ENCODE data around the gene PCYT1A.
"Not testable (repeated sequence)": the region's sequence is repeated elsewhere in the genome, so short reads cannot be mapped to it uniquely, and the experiment has no call there.

PCYT1A gene

DNA sequence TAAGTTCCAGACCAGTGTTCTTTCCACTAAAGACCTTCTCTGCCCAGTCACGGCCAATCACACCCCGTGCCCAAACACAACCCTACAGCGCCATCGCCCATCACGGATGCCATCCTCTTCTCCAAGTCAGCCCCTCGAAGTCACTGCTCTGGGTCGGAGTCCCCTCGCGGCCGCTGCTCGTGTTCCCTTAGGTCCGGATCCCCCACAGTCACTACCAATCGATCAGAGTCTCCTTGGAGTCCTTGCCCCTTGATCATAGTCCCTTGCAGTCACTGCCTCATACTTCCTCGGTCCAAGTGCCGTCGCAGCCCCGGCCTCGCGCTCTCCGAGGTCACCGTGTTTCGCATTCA is 461 bp downstream of the PCYT1A start:
- no peak for DNase-seq (ENCODE audit: low read depth in 2 of 2)

DNA sequence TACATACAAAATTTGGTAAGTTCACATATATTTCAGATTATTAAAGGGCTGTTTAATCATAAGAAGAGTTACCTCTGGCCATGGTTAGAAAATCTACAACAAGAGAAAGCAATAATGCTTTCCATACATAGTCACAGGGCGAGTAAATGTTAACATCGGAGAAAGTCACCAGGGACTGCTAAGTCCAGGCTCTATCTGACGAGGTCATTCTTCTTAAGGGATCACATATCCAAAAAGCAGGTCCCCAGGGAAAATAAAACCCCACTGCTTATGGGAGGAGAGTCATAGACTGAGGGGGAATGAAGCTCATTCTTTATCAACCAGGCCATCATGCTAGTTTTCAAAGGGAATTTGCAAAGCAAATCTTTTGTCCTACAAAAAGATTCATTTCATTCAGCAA is 3.1 kb downstream of the PCYT1A start:
- DNase-seq (ENCODE audit: low read depth in 2 of 2): no peak

DNA sequence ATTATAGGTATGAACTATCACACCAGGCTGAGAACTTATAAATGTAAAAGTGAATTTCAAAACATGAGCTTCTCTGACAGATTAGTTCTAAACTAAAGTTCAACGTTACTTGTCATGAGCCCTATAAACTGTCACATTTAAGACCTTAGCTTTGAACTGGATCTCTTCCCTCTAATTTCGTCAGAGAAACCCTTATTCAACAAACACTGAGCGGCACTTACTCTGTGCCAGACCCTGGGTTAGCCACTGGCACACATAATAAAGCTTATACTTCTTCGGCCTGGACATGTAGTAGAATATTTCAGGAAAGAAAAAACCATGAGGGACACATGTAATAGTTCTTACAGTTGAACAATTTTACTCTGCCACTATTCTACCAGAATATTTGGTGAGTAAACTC is 5.6 kb downstream of the PCYT1A start:
- DNase-seq (ENCODE audit: low read depth in 2 of 2): no peak

DNA sequence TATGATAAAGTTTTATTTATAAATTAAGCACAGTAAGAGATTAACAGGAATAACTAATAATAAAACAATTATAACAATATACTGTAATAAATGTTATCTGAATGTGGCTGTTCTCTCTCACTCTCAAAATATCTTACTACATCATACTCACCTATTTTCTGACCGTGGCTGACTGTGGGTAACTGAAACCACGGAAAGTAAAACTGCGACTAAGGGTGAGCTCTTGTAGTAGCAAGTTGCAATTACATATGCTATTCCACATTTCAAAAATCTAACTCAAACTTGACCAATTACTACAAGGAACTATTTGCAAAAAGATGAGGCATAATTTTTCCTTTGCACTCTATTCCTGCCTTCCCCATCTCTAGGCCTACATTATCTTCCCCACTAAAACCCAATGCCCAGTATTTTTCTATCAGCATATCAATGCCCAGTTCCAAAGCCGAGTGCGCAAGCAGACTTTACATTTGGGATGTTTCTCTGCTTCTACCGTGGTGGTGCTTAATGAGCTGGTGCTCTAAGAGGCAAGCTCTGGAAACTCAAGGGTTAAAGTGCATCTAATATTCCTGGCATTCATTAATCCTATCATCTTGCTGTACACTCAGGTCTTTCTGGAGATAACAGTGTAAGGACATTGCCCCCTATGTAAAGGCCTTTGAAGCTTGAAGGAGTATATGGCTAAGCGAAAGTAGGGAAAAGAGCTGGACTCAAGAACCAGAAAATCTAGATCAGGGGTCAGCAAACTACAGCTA is 6.7 kb downstream of the PCYT1A start:
- DNase-seq (ENCODE audit: low read depth in 2 of 2): no peak

DNA sequence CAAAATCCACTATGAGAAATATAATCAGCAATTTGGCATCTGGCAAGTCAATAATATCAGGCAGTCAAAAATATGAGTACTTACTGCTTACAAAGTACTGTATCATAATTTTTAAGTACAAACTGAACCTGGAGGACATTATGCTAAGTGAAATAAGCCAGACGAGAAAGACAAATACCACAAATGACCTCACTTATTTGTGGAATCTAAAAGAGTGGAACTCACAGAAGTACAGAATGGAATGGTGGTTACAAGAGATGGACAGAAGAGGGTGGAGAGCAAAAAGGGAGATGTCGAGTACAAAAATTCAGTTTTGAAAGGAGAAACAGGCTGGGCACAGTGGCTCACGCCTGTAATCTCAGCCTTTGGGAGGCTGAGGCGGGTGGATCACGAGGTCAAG is 12.4 kb downstream of the PCYT1A start:
- DNase-seq (ENCODE audit: low read depth in 2 of 2): no peak

DNA sequence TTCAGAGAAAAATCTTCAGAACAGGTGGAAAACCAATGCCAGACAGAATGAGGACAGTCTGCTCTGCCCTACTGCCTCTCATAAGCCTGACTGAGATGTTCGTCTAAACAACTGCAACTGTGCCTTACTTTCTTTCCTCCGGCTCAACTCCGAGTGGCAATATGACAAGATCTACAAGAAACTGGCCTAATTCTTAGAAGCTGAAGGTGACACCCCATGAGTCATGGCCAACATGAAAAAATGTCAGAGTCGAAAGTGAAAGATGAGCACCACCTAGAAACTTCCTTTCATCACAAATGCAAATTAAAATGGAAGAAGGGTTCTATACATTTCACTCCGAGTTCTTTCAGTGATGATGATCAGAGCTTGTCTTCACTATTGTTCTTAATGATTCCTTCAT is 12.9 kb downstream of the PCYT1A start:
- no peak for DNase-seq (ENCODE audit: low read depth in 2 of 2)

DNA sequence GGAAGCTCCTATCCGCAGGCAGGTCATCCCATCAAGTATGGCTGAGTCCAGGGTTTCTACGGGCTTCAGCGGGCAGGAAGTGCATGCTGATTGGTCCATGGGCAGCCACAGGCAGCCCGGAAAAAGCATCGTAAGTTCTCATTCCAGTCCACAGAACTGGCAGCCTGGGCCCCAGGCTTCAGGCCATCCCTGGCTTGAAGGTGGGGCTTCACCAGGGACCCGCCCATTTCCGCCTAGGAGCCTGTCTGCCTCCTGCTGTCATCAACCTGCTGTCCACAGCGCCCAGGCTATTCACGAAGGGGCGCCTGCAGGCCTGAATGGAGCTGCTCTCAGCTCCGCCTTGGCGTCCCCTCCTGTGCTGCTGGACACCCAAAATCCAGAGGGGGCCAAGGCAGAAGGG is 13.9 kb downstream of the PCYT1A start:
- DNase-seq (ENCODE audit: low read depth in 2 of 2): no peak

DNA sequence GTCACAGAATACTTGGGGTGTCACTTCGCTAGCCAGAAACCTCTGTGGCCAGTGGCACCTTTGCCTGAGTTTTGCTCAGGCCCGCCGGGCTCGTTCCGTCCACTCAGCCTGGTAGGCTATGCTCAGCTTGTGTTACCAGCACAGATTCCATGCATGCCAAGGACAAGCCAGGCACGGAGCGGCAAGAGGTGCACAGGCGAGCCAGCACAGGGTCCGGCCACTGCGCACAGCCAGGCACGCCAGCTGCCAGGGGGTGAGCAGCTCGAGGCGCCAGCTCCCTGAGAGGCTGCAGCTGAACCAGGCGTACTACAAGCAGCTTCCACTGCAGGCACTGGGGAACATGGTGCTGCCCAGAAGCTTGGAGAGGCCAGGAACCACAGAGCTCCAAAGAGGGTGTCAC is 14.7 kb downstream of the PCYT1A start:
- DNase-seq (ENCODE audit: low read depth in 2 of 2): no peak

DNA sequence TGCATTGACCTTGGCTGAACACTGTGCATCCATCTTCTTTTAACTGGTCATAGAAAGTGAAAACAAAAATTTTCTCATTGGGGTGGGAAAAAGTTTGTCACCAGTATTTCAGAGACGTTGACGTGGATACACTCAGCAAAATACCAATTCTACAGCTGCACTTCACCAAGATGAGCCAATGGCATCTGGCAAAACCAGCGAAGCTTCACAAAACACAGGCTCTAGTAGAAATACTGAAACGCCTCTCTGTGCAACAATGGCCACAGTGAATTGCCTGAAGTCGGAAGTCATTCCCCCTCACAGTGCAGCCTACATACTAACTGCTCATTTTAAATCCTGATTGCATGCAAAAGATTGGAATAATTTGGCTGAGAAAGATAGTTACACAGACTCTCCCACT is 17.0 kb downstream of the PCYT1A start:
- DNase-seq (ENCODE audit: low read depth in 2 of 2): no peak

DNA sequence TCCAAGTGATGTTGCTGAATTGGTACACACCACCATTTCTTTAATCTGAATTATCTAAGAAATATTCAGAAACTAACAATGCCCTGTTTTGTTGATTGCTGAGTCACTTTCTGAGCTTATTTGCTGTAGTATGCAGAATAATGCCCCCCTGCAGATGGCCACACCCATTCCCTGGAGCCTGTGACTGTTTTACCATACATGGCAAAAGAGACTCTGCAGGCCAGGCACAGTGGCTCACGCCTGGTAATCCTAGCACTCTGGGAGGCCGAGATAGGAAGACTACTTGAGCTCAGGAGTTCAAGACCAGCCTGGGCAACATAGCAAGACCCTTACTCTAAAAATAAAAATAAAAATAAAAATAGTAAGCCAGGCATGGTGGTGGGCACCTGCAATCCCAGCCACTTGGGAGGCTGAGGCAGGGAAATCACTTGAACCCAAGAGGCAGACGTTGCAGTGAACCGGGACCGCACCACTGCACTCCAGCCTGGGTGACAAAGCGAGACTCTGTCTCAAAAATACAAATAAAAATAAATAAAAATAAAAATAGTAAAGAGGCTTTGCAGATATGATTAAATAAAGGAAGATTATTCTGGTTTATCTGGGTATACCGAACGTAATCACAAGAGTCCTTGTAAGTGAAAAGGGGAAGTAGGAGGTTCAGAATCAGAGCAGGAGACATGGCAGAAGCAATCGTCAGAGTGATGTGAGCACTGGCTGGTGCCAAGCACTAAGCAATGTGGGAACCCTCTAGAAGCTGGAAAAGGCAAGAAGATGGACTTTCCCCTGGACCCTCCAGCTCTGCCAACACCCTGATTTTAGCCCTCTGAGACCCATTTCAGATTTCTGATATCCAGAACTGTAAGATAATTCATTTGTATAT is 19.0 kb downstream of the PCYT1A start:
- DNase-seq (ENCODE audit: low read depth in 2 of 2): peak in 1 of 2 experiments; percentile 30

DNA sequence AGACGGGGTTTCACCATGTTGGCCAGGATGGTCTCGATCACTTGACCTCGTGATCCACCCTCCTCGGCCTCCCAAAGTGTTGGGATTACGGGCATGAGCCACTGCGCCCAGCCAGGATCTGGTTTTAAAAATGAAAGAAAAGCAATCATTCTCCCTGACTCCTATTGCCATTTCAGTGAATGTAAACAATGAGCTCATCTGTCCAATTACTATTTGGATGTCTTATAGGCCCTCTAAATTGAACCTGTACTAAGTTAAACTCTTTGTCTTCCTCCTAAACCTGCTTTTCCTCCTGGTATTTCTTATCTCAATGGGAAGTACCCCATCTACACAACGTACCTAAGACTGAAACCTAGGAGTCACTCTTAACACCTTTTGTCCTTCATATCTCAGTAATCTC is 23.7 kb downstream of the PCYT1A start:
- DNase-seq (ENCODE audit: low read depth in 2 of 2): no peak

DNA sequence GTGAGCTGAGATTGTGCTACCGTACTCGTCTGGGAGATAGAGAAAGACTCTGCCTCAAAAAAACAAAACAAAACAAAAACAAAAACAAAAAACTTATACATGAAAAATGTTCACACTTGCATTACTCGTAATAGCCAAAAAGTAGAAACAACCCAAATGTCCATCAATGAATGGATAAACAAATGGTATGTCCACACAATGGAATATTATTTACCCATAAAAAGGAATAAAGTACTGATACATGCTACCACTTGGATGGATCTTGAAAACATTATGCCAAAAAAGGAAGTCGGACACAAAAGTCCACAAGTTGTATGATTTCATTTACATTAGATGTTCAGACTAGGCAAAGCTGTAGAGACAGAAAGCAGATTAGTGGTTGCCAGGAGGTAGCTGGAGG is 26.7 kb downstream of the PCYT1A start:
- no peak for DNase-seq (ENCODE audit: low read depth in 2 of 2)

DNA sequence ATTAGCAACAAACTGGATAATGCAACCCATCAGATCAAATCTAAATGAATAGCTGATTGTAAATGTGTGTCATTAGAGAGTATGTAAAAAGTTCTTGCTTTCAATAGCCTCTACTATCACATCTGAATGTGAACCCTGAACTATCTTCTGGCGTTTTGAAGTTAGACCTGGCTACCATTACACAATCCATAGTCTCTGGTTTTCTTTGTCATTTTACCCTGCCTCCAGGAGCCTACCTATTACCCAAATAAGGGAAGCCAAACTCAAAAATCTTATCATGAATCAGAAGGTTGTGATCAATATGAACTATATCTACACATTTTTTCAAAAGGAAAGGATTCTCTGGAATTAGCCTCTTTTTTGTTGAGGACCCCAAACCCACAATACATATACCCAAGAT is 31.8 kb downstream of the PCYT1A start:
- no peak for DNase-seq (ENCODE audit: low read depth in 2 of 2)

DNA sequence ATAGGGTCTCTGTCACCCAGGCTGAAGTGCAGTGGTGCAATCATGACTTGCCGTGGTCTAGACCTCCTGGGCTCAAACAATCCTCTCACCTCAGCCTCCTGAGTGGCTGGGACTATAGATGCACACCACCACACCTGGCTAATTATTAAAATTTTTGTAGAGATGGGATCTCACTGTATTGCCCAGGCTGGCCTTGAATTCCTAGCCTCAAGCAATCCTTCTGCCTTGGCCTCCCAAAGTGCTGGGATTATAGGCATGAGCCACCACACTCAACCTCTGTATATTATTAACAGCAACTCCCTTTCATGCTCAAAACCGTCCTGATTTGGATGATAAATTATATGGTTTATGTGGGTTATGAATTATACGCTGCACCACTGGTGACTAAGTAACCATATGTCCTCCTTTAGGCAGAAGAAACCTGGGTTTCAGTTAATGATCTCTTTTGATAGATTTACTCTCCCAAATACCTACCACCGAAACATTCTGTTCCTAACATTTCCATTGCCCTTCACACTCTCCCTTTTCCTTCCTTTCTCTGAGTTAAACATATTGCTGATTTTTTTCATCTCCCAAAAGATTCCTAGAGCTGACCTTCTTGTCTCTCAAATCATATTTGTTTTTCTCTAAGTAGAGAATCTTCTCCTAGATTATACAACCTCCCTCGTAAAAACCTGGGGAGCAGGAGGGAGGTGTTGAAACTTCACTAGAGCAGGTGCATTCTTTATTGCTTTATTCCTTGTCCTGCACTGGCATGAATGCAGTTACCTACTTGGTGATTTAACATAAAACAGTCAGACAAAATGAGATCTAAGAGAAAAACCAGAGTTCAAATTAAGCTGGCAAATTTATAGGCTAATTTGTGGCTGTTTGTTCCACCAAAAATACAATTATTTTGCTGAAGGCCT is 32.9 kb downstream of the PCYT1A start:
- no peak for DNase-seq (ENCODE audit: low read depth in 2 of 2)

DNA sequence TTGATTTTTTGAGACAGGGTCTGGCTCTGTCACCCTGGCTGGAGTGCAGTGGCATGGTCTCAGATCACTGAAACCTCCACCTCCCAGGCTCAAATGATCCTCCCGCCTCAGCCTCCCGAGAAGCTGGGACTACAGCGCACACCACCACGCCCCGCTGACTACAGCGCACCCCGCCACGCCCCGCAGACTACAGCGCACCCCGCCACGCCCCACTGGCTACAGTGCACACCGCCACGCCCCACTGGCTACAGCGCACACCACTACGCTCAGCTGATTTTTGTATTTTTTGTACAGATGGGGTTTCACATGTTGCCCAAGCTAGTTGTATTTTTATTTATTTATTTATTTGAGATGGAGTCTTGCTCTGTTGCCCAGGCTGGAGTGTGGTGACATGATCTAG is 35.6 kb downstream of the PCYT1A start:
- DNase-seq (ENCODE audit: low read depth in 2 of 2): no peak

DNA sequence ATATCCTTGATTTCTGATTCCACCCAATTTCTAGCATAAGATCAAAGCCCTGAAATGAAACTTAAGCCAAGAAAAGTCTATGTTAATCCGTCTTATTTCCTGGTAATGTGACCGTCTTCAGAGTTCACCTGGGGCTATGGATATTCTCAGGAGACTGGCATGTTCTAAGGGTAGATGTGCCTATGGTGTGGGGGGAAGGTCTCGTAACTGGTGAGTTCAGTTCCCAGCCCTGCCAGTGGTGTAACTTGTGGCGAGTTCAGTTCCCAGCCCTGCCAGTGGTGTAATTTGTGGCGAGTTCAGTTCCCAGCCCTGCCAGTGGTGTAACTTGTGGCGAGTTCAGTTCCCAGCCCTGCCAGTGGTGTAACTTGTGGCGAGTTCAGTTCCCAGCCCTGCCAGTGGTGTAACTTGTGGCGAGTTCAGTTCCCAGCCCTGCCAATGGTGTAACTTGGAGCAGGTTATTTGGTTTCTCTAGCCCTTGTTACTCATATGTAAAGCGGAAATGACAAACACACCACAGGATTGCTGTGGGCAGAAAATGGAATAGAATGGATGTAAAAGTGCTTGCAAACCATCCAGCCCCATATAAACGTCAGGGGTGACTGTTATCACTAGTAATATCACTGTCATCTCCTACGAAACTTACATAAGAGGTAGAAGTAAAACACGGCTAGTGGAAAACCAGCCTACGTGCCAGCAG is 40.8 kb downstream of the PCYT1A start:
- DNase-seq (ENCODE audit: low read depth in 2 of 2): peak; percentile 14

DNA sequence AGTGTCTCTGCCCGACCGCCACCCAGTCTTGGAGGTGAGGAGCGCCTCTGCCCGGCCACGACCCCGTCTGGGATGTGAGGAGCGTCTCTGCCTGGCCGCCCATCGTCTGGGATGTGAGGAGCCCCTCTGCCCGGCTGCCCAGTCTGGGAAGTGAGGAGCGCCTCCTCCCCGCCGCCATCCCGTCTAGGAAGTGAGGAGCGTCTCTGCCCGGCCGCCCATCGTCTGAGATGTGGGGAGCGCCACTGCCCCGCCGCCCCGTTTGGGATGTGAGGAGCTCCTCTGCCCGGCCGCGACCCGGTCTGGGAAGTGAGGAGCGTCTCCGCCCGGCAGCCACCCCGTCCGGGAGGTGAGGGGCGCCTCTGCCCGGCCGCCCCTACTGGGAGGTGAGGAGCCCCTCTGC is 43.4 kb downstream of the PCYT1A start:
- not testable (repeated sequence) for DNase-seq (ENCODE audit: low read depth in 2 of 2)

DNA sequence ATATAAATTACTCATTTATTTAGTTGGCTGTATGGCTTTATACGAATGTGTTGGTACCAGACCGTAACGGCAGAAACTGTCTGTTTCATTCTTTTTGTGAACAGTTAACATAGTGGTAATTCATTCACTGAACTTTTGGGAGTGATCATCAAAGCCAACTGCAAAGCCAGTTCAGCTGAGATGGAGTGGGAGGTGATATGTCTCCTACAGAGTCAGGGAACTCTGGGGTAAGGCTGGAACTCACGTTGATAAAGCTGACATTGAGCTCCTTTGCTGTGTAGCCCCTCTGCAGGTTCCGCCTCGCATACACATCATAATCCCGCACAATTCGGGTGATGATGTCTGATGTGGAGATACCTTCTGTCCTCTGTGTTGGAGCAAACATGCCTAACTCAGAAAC is 45.8 kb downstream of the PCYT1A start:
- no peak for DNase-seq (ENCODE audit: low read depth in 2 of 2)

DNA sequence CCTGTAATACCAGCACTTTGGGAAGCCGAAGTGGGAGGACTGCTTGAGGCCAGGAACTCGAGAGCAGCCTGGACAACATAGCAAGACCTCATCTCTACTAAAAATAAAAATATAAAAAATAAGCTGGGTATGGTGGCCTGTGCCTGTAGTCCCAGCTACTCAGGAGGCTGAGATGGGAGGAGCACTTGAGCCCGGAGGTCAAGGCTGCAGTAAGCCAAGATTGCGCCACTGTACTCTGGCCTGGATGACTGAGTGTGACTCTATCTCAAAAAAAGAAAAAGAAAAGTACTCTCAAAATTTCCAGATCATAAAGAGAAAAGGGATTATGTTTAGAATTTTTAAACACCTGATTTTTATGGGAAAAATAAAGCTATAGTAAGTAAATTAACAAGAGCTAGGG is 47.1 kb downstream of the PCYT1A start:
- no peak for DNase-seq (ENCODE audit: low read depth in 2 of 2)

DNA sequence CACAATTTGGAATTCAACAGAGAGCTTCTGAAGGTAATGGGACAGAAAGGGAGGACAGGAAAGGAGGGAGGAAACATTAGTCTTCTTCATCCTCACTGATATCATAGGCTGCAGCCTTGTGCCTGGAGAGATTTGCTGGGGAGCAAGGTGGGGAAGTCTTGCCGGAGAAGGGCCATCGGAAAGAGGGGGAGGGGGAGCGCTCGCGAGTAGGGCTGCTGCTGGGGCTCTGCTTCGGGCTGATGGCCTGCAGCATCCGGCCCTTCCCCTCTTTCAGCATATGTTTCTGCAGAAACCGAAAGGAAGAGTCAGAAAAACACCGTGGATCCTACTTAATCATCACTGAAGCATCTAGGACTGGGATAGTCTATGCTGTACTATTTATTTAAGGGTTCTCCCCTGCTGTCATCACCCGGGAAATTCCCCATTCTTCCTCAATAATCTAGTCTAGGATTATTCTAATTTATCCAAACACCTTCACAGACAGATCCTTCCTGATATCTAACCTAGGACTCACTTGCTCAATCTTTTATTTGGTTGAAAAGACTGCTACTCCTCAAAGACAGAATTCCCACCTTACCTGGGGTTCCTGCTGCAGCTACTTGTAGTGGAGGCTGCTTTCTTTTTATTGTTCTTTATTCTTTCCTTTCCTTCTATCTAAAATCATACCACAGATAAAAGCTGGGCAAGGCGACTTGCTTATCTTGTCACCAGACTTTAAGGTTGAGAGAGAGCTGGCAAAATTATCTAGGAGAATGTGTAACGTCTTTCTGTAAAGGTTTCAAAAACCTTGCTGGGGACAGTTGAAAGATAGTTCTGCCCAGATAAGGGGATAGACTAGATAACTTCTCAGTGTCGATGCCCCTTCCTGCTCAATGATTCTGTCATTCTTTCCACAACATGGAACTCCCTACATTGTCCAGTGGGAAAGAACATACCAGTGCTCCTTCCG is 48.6 kb downstream of the PCYT1A start:
- no peak for DNase-seq (ENCODE audit: low read depth in 2 of 2)

DNA sequence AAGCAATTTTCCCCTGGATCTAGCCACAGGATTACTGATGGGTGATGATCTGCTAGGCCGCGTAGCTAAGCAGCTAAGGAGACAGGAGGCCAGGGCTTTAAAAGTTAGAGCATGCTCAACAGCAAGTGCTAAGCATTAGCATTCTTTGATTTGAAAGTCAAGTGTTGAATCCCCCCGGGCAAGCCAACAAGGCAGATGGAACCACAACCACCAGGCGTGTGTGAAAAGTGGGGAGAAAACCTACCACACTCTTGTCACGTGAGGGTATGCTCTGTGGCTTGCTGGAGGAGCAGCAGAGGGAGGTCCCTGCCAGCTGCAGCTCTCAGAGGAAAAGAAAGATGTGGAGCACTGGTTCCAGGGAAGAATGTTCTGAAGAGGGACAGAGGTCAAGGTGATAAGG is 50.3 kb downstream of the PCYT1A start:
- no peak for DNase-seq (ENCODE audit: low read depth in 2 of 2)
